Stomach (tissue), 9 donors: ENCODE results near the gene TMEM101. TPM values are rescaled to one million over a fixed set of nuclear protein-coding genes. Genes with fewer than 3 reads are reported as not detected.
"Not testable (repeated sequence)": the region's sequence is repeated elsewhere in the genome, so short reads cannot be mapped to it uniquely, and the experiment has no call there.

ENCODE experiments used
- DNase-seq, 2 donors: peaks; one replicate each; pipeline versions ENCODE4 v3.0.0 to v3.0.0-alpha.2; 2013 to 2019
- H3K27ac ChIP-seq, 5 donors: fragments of 200-600 bp in 4 of 5; sonication (generic) in 4 of 5; one replicate each; pipeline ENCODE4 v1.5.1; 2013 to 2019; ENCODE audit warnings: mild to moderate bottlenecking in 1 of 5, moderate library complexity in 1 of 5
- H3K27me3 ChIP-seq, 3 donors: fragments of 200-600 bp; sonication (generic); one replicate each; pipeline ENCODE4 v1.5.1; 2017 to 2019; ENCODE audit warnings: mixed run types in 1 of 3
- H3K36me3 ChIP-seq, 4 donors: fragments of 200-600 bp; sonication (generic); 1 replicate in 3 of 4; 2 replicates in 1 of 4; pipeline ENCODE4 v1.5.1; 2016 to 2019
- H3K4me1 ChIP-seq, 4 donors: fragments of 200-600 bp; sonication (generic); one replicate each; pipeline ENCODE4 v1.5.1; 2016 to 2019
- H3K4me3 ChIP-seq, 4 donors: fragments of 200-600 bp; sonication (generic) in 3 of 4; one replicate each; pipeline ENCODE4 v1.5.1; 2016 to 2019; ENCODE audit warnings: mild to moderate bottlenecking in 1 of 4
- H3K9me3 ChIP-seq, 4 donors: fragments of 200-600 bp; sonication (generic); one replicate each; pipeline ENCODE4 v1.5.1; 2016 to 2019
- EP300 ChIP-seq: sonication (generic); formaldehyde crosslinking; IDR thresholded peaks from one replicate; pipeline ENCODE4 v1.6.1; 2017; ENCODE audit warnings: antibody characterized with exemption
- POLR2A ChIP-seq, 4 donors: fragments of 450-650 bp; IDR thresholded peaks; one replicate each; pipeline ENCODE4 v1.6.1; 2016; ENCODE audit warnings: antibody characterized with exemption in 4 of 4, control low read depth in 2 of 4, mild to moderate bottlenecking in 1 of 4, moderate library complexity in 1 of 4
- POLR2AphosphoS5 ChIP-seq, 3 donors: sonication (generic); formaldehyde crosslinking; IDR thresholded peaks; one replicate each; pipeline ENCODE4 v1.6.1; 2016; ENCODE audit warnings: antibody characterized with exemption in 3 of 3
- WGBS, 5 donors: extraction: QIAGEN DNeasy Blood & Tissue Kit in 3 of 5; methylation state at CpG; one replicate each; pipeline versions ENCODE4 v1.1.5 to v1.1.7; 2013 to 2018; 5-methylcytosine and 5-hydroxymethylcytosine counted together
- intact Hi-C: fragments of 100-400 bp; cut with DNase I; formaldehyde crosslinking; loops from one replicate; pipeline ENCODE4 v1.15.1; 2023; ENCODE audit warnings: low total_unique reads
- polyA plus RNA-seq, 3 donors: library from polyadenylated mRNA; stranded (reverse); fragments of 200-250 nt; gene quantifications; one replicate each; pipeline ENCODE4 v1.2.3, GENCODE V29; 2013
- small RNA-seq, 4 donors: library from RNA; depleted of rRNA; stranded (forward); fragments of <200 nt; gene quantifications; one replicate each; pipeline ENCODE3, GENCODE V24; 2016
- total RNA-seq, 5 donors: library from RNA; depleted of rRNA; stranded (reverse); fragments of >200 nt; gene quantifications; one replicate each; pipeline versions ENCODE4 v1.1.0 to v1.2.3, GENCODE V29; 2014 to 2016
- TF ChIP-seq, protein P1 (sequence below), 7 experiments: fragments of 450-650 bp in 4 of 7; fragments of 200-600 bp in 3 of 7; sonication (generic) in 3 of 7; IDR thresholded peaks; one replicate each; pipeline ENCODE4 v1.5.1; 2016 to 2019; ENCODE audit warnings: antibody characterized with exemption in 7 of 7, control low read depth in 2 of 7, mild to moderate bottlenecking in 1 of 7
- donor health status: healthy with polysubstance abuse.
- donor health status: Bipolar disorder and iron deficiency.
- donor health status: healthy.

TMEM101 gene
- total and polyA plus RNA-seq, 8 donors, result 1.8 to 41.9 (median 29.8) TPM

- TF ChIP-seq EP300 (no peak), POLR2A (IDR thresholded peaks at IDR 0.05) (no peak), POLR2AphosphoS5 (IDR thresholded peaks at IDR 0.05) (no peak)
- TF ChIP-seq, protein P1, sequence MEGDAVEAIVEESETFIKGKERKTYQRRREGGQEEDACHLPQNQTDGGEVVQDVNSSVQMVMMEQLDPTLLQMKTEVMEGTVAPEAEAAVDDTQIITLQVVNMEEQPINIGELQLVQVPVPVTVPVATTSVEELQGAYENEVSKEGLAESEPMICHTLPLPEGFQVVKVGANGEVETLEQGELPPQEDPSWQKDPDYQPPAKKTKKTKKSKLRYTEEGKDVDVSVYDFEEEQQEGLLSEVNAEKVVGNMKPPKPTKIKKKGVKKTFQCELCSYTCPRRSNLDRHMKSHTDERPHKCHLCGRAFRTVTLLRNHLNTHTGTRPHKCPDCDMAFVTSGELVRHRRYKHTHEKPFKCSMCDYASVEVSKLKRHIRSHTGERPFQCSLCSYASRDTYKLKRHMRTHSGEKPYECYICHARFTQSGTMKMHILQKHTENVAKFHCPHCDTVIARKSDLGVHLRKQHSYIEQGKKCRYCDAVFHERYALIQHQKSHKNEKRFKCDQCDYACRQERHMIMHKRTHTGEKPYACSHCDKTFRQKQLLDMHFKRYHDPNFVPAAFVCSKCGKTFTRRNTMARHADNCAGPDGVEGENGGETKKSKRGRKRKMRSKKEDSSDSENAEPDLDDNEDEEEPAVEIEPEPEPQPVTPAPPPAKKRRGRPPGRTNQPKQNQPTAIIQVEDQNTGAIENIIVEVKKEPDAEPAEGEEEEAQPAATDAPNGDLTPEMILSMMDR (IDR thresholded peaks at IDR 0.05), result no peak
- H3K4me3 ChIP-seq, result no peak overlapping the region
- intact Hi-C loops, result no loop called here
- peaks cover 0 to 39% (median 5%) of the 10 kb centered on the region in 3 donors for H3K27me3 ChIP-seq
- no peak overlapping the region for H3K27ac ChIP-seq
- H3K4me1 ChIP-seq, result no peaks in the 10 kb centered on the region
- no peaks in the 10 kb centered on the region for H3K9me3 ChIP-seq
- DNase-seq, result no peak
- no peaks in the 10 kb centered on the region for H3K36me3 ChIP-seq
- 82 to 90% (median 87%) methylated on average over 2 of the region's 2 CpGs for WGBS, 5 donors
Measured at GRCh38 chr17:43961954-43962353, 52.8 kb downstream of the TMEM101 start.

DNA sequence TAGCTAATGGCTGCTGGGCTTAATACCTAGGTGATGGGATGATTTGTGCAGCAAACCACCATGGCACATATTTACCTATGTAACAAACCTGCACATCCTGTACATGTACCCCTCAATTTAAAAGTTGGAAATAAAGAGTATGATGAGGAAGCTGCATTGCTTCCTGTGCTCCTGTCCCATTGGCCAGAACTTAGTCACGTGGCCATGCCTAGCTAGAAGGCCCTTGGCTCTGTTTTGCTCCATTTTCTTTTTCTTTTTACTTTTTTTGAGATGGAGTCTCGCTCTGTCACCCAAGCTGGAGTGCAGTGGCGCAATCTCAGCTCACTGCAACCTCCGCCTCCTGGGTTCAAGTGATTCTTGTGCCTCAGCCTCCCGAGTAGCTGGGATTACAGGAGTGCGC is 53.5 kb downstream of the TMEM101 start:
- H3K9me3 ChIP-seq, H3K4me1 ChIP-seq, intact Hi-C loops, DNase-seq, H3K36me3 ChIP-seq, H3K27ac ChIP-seq, H3K4me3 ChIP-seq: not testable (repeated sequence)
- peaks cover 0 to 39% (median 5%) of the 10 kb centered on the region in 3 donors for H3K27me3 ChIP-seq
- WGBS, 5 donors, result 87 to 96% (median 93%) methylated on average over 6 of the region's 6 CpGs

Small RNA genes lying within 50 kb of the gene (small RNA-seq; reads per million reads assigned to genes)
- 0 reads per million in 4 donors for gene RF00012

Other genes starting within 250 kb of the TMEM101 start
- gene DUSP3, start 236.0 kb downstream of the TMEM101 start, total RNA-seq, result 10 to 100 TPM; 33.0 to 97.8 (median 88.8) TPM
- gene DUSP3, start 236.0 kb downstream of the TMEM101 start, polyA plus RNA-seq, result 10 to 100 TPM; 49.8 to 62.3 (median 51.7) TPM
- not detected for gene CFAP97D1, start 234.5 kb downstream of the TMEM101 start, total RNA-seq
- gene CFAP97D1, start 234.5 kb downstream of the TMEM101 start, polyA plus RNA-seq, result not detected
- gene MPP3, start 181.8 kb downstream of the TMEM101 start, total RNA-seq, result 10 to 100 TPM in 4 of 5 donors, 1 to 10 TPM in 1; 7.2 to 22.8 (median 17.4) TPM
- 1 to 10 TPM in 2 of 3 donors, under 1 TPM in 1; 0.31 to 9.3 (median 2.4) TPM for gene MPP3, start 181.8 kb downstream of the TMEM101 start, polyA plus RNA-seq
- 1 to 10 TPM in 2 of 5 donors, under 1 TPM in 2, not detected in 1; 0.29 to 3.7 (median 1.5) TPM for gene CD300LG, start 167.8 kb downstream of the TMEM101 start, total RNA-seq
- gene CD300LG, start 167.8 kb downstream of the TMEM101 start, polyA plus RNA-seq, result 1 to 10 TPM in 1 of 3 donors, under 1 TPM in 2; 0.37 to 1.1 (median 0.92) TPM
- 1 to 10 TPM in 3 of 5 donors, under 1 TPM in 2; 0.43 to 6.4 (median 4.3) TPM for gene MPP2, start 107.4 kb downstream of the TMEM101 start, total RNA-seq
- gene MPP2, start 107.4 kb downstream of the TMEM101 start, polyA plus RNA-seq, result 1 to 10 TPM; 1.1 to 2.0 (median 1.6) TPM
- gene PPY, start 72.5 kb downstream of the TMEM101 start, total RNA-seq, result not detected
- gene PPY, start 72.5 kb downstream of the TMEM101 start, polyA plus RNA-seq, result not detected
- gene PYY, start 61.0 kb downstream of the TMEM101 start, total RNA-seq, result 10 to 100 TPM in 1 of 5 donors, not detected in 4; 71.3 TPM
- gene PYY, start 61.0 kb downstream of the TMEM101 start, polyA plus RNA-seq, result under 1 TPM in 1 of 3 donors, not detected in 2; 0.35 TPM
- gene NAGS, start 10.3 kb downstream of the TMEM101 start, total RNA-seq, result 1 to 10 TPM in 1 of 5 donors, under 1 TPM in 2, not detected in 2; 0.29 to 1.5 (median 0.58) TPM
- gene NAGS, start 10.3 kb downstream of the TMEM101 start, polyA plus RNA-seq, result 1 to 10 TPM in 2 of 3 donors, under 1 TPM in 1; 0.61 to 1.4 (median 1.2) TPM
- gene LSM12, start 51.7 kb upstream of the TMEM101 start, total RNA-seq, result 10 to 100 TPM; 19.8 to 34.5 (median 30.4) TPM
- 10 to 100 TPM; 25.4 to 30.7 (median 29.9) TPM for gene LSM12, start 51.7 kb upstream of the TMEM101 start, polyA plus RNA-seq
- 100 to 1,000 TPM in 1 of 5 donors, 10 to 100 TPM in 4; 10.5 to 132 (median 36.2) TPM for gene G6PC3, start 55.8 kb upstream of the TMEM101 start, total RNA-seq
- 10 to 100 TPM; 16.8 to 52.0 (median 44.1) TPM for gene G6PC3, start 55.8 kb upstream of the TMEM101 start, polyA plus RNA-seq
- 100 to 1,000 TPM in 2 of 5 donors, 10 to 100 TPM in 3; 14.7 to 311 (median 58.0) TPM for gene HDAC5, start 108.7 kb upstream of the TMEM101 start, total RNA-seq
- gene HDAC5, start 108.7 kb upstream of the TMEM101 start, polyA plus RNA-seq, result 10 to 100 TPM; 13.3 to 19.3 (median 17.9) TPM
- 1 to 10 TPM in 2 of 5 donors, under 1 TPM in 1, not detected in 2; 0.14 to 1.7 (median 1.3) TPM for gene HROB, start 127.0 kb upstream of the TMEM101 start, total RNA-seq
- gene HROB, start 127.0 kb upstream of the TMEM101 start, polyA plus RNA-seq, result 1 to 10 TPM in 1 of 3 donors, under 1 TPM in 2; 0.61 to 2.4 (median 0.62) TPM
- gene ASB16, start 155.7 kb upstream of the TMEM101 start, total RNA-seq, result under 1 TPM in 1 of 5 donors, not detected in 4; 0.73 TPM
- gene ASB16, start 155.7 kb upstream of the TMEM101 start, polyA plus RNA-seq, result under 1 TPM in 2 of 3 donors, not detected in 1; 0.30 to 0.31 TPM
- 10 to 100 TPM; 10.7 to 62.4 (median 16.2) TPM for gene TMUB2, start 172.0 kb upstream of the TMEM101 start, total RNA-seq
- 10 to 100 TPM; 16.2 to 37.8 (median 16.5) TPM for gene TMUB2, start 172.0 kb upstream of the TMEM101 start, polyA plus RNA-seq
- 10 to 100 TPM; 11.1 to 57.4 (median 43.7) TPM for gene ATXN7L3, start 184.9 kb upstream of the TMEM101 start, total RNA-seq
- 10 to 100 TPM; 21.0 to 29.9 (median 29.2) TPM for gene ATXN7L3, start 184.9 kb upstream of the TMEM101 start, polyA plus RNA-seq
- 100 to 1,000 TPM in 2 of 5 donors, 10 to 100 TPM in 3; 35.8 to 198 (median 59.4) TPM for gene UBTF, start 204.7 kb upstream of the TMEM101 start, total RNA-seq
- gene UBTF, start 204.7 kb upstream of the TMEM101 start, polyA plus RNA-seq, result 10 to 100 TPM; 25.5 to 28.8 (median 27.4) TPM